H1 (cell line): Measurements from ENCODE around the gene DYRK1A. TPM values are rescaled to one million over a fixed set of nuclear protein-coding genes. Genes with fewer than 3 reads are reported as not detected.

Source experiments
- CTCF ChIA-PET: fragments of 300-600 bp; sonication (Branson Sonifier 250); formaldehyde crosslinking; loops from one replicate; lab custom pipeline; 2021; ENCODE audit not compliant: partially characterized antibody; lab: Charles Lee
- POLR2A ChIA-PET: fragments of 300-600 bp; sonication (Branson Sonifier 250); formaldehyde crosslinking; loops from one replicate; lab custom pipeline; 2021; ENCODE audit warnings: inconsistent platforms; ENCODE audit not compliant: partially characterized antibody; lab: Charles Lee
- DNase-seq, 2 experiments: peaks; one replicate each; pipeline versions ENCODE4 v3.0.0 to v3.0.0-alpha.2; 2010 to 2022; ENCODE audit warnings: low spot score in 2 of 2, low read depth in 1 of 2, mixed read lengths in 1 of 2
- FAIRE-seq: peaks from 2 replicates; lab custom pipeline; 2011; peaks lifted over from hg19 to GRCh38; lab: Jason Lieb, UNC
- H2AFZ ChIP-seq: 2 replicates; pipeline ENCODE4 v1.8.1; 2012; ENCODE audit warnings: low read length, inconsistent platforms
- H2AK5ac ChIP-seq: 2 replicates; pipeline ENCODE4 v1.6.1; 2013; ENCODE audit warnings: low read depth, low read length
- H2BK120ac ChIP-seq: replicated peaks from 2 replicates; pipeline ENCODE3; 2013; ENCODE audit warnings: low read depth, low read length, inconsistent platforms
- H2BK12ac ChIP-seq: 2 replicates; pipeline ENCODE4 v1.6.1; 2013; ENCODE audit warnings: low read depth, low read length
- H2BK15ac ChIP-seq: 2 replicates; pipeline ENCODE4 v1.6.1; 2013; ENCODE audit warnings: low read length
- H2BK20ac ChIP-seq: 2 replicates; pipeline ENCODE4 v1.6.1; 2013; ENCODE audit warnings: low read length
- H2BK5ac ChIP-seq: 2 replicates; pipeline ENCODE4 v1.6.1; 2013; ENCODE audit warnings: low read depth, low read length
- H3K14ac ChIP-seq: 2 replicates; pipeline ENCODE4 v1.6.1; 2013; ENCODE audit warnings: inconsistent platforms; ENCODE audit not compliant: insufficient read length
- H3K18ac ChIP-seq: 2 replicates; pipeline ENCODE4 v1.6.1; 2013; ENCODE audit warnings: low read length; ENCODE audit errors: extremely low read depth
- H3K23ac ChIP-seq: 2 replicates; pipeline ENCODE4 v1.6.1; 2013; ENCODE audit warnings: inconsistent platforms; ENCODE audit not compliant: insufficient read length
- H3K23me2 ChIP-seq: 2 replicates; pipeline ENCODE4 v1.6.1; 2013; ENCODE audit warnings: low read depth, low read length
- H3K27ac ChIP-seq: 2 replicates; pipeline ENCODE4 v1.6.1; 2011; ENCODE audit warnings: low read depth, low read length, inconsistent platforms
- H3K27me3 ChIP-seq, 4 experiments: replicated peaks in 1 of 4; 1 replicate in 1 of 4; 2 replicates in 3 of 4; pipeline versions ENCODE4 v1.6.1 to v1.8.1; 2011 to 2013; ENCODE audit warnings: low read length in 3 of 4, mild to moderate bottlenecking in 3 of 4, inconsistent platforms in 2 of 4, mixed read lengths in 2 of 4, moderate library complexity in 1 of 4; ENCODE audit not compliant: control insufficient read depth in 3 of 4, insufficient read depth in 3 of 4; ENCODE audit errors: extremely low read depth in 1 of 4
- H3K36me3 ChIP-seq, 4 experiments: 2 replicates each; pipeline versions ENCODE4 v1.6.1 to v1.8.1; 2011 to 2013; ENCODE audit warnings: mild to moderate bottlenecking in 4 of 4, low read length in 3 of 4, moderate library complexity in 2 of 4, control low read depth in 1 of 4, inconsistent platforms in 1 of 4; ENCODE audit not compliant: insufficient read depth in 4 of 4, control insufficient read depth in 2 of 4
- H3K4ac ChIP-seq: replicated peaks from 2 replicates; pipeline ENCODE3; 2013; ENCODE audit warnings: low read length, low read depth, mixed read lengths, inconsistent platforms; ENCODE audit not compliant: insufficient read length
- H3K4me1 ChIP-seq, 4 experiments: replicated peaks in 1 of 4; 1 replicate in 1 of 4; 2 replicates in 3 of 4; pipeline versions ENCODE4 v1.6.1 to v1.8.1; 2011 to 2013; ENCODE audit warnings: low read length in 3 of 4, inconsistent platforms in 2 of 4, mixed read lengths in 1 of 4; ENCODE audit not compliant: insufficient read depth in 4 of 4, control insufficient read depth in 3 of 4
- H3K4me2 ChIP-seq, 2 experiments: 2 replicates each; pipeline versions ENCODE4 v1.6.1 to v1.8.1; 2011 to 2013; ENCODE audit warnings: low read depth in 2 of 2, low read length in 2 of 2, control low read depth in 1 of 2, inconsistent platforms in 1 of 2, mild to moderate bottlenecking in 1 of 2; ENCODE audit not compliant: insufficient read depth in 1 of 2
- H3K4me3 ChIP-seq, 4 experiments: fragments of 200-600, 300-600 bp in 1 of 4; sonication (generic), shearing (Covaris generic), sonication (Bioruptor Twin) in 1 of 4; 2 replicates each; pipeline versions ENCODE4 v1.5.1 to v1.8.1; 2011 to 2016; ENCODE audit warnings: low read length in 4 of 4, low read depth in 3 of 4, control low read depth in 2 of 4, inconsistent platforms in 2 of 4, mild to moderate bottlenecking in 2 of 4, mixed read lengths in 1 of 4, moderate library complexity in 1 of 4; ENCODE audit not compliant: insufficient read depth in 2 of 4; ENCODE audit errors: extremely low read depth in 1 of 4
- H3K56ac ChIP-seq: replicated peaks from 2 replicates; pipeline ENCODE3; 2013; ENCODE audit warnings: low read depth, mild to moderate bottlenecking, mixed read lengths, low read length, inconsistent platforms; ENCODE audit not compliant: insufficient read length
- H3K79me1 ChIP-seq: 2 replicates; pipeline ENCODE4 v1.6.1; 2013; ENCODE audit warnings: low read depth, low read length, control low read depth
- H3K79me2 ChIP-seq, 2 experiments: 2 replicates each; pipeline versions ENCODE4 v1.6.1 to v1.8.1; 2012 to 2013; ENCODE audit warnings: low read length in 2 of 2, mild to moderate bottlenecking in 2 of 2, inconsistent platforms in 1 of 2; ENCODE audit not compliant: insufficient read depth in 2 of 2, control insufficient read depth in 1 of 2
- H3K9ac ChIP-seq, 4 experiments: replicated peaks in 1 of 4; 1 replicate in 1 of 4; 2 replicates in 3 of 4; pipeline versions ENCODE4 v1.6.1 to v1.8.1; 2011 to 2013; ENCODE audit warnings: low read depth in 3 of 4, low read length in 3 of 4, control low read depth in 2 of 4, mild to moderate bottlenecking in 2 of 4, moderate library complexity in 2 of 4, inconsistent platforms in 1 of 4; ENCODE audit errors: extremely low read depth in 1 of 4
- H3K9me3 ChIP-seq, 2 experiments: 2 replicates each; pipeline versions ENCODE4 v1.6.1 to v1.8.1; 2012 to 2013; ENCODE audit warnings: mild to moderate bottlenecking in 2 of 2, moderate library complexity in 2 of 2, control low read depth in 1 of 2, inconsistent platforms in 1 of 2, low read depth in 1 of 2, low read length in 1 of 2, mixed read lengths in 1 of 2; ENCODE audit not compliant: insufficient read depth in 2 of 2
- H4K20me1 ChIP-seq, 2 experiments: replicated peaks in 1 of 2; 2 replicates each; pipeline versions ENCODE3 to v1.8.1; 2011 to 2013; ENCODE audit warnings: inconsistent platforms in 2 of 2, low read length in 2 of 2, mild to moderate bottlenecking in 1 of 2; ENCODE audit not compliant: insufficient read depth in 2 of 2, control insufficient read depth in 1 of 2
- H4K5ac ChIP-seq: 2 replicates; pipeline ENCODE4 v1.6.1; 2013; ENCODE audit warnings: low read length, low read depth, mixed read lengths, inconsistent platforms; ENCODE audit not compliant: insufficient read length
- H4K8ac ChIP-seq: 2 replicates; pipeline ENCODE4 v1.8.0; 2013; ENCODE audit warnings: mild to moderate bottlenecking, moderate library complexity, low read length, inconsistent platforms; ENCODE audit not compliant: insufficient read depth; ENCODE audit errors: extremely low read depth
- H4K91ac ChIP-seq: replicated peaks from 2 replicates; pipeline ENCODE3; 2013; ENCODE audit warnings: low read length, mixed read lengths, inconsistent platforms; ENCODE audit not compliant: insufficient read length
- CBX5 ChIP-seq: fragments of 300-800, 300-1000 bp; sonication (generic); IDR thresholded peaks from 2 replicates; pipeline ENCODE4 v1.7.1; 2016; ENCODE audit warnings: antibody characterized with exemption, low read length, low read depth
- CTBP2 ChIP-seq: IDR thresholded peaks from 2 replicates; pipeline ENCODE4 v1.7.0; 2011; ENCODE audit warnings: borderline replicate concordance, mild to moderate bottlenecking, moderate library complexity, mixed read lengths, low read length; ENCODE audit not compliant: insufficient read depth, insufficient read length
- E2F6 ChIP-seq: IDR thresholded peaks from 2 replicates; pipeline ENCODE4 v1.6.1; 2012; ENCODE audit warnings: inconsistent platforms
- GABPA ChIP-seq: IDR thresholded peaks from 2 replicates; pipeline ENCODE4 v1.6.1; 2011; ENCODE audit warnings: mild to moderate bottlenecking, low read length, moderate library complexity, borderline replicate concordance; ENCODE audit not compliant: insufficient read depth
- HDAC2 ChIP-seq, 2 experiments: fragments of 300-600 bp in 1 of 2; sonication (generic) in 1 of 2; IDR thresholded peaks; 2 replicates each; pipeline ENCODE4 v1.6.1; 2011 to 2012; ENCODE audit warnings: low read depth in 2 of 2, low read length in 2 of 2, mild to moderate bottlenecking in 2 of 2, moderate library complexity in 2 of 2, borderline replicate concordance in 1 of 2, inconsistent platforms in 1 of 2
- JUND ChIP-seq: IDR thresholded peaks from 2 replicates; pipeline ENCODE4 v1.6.1; 2011; ENCODE audit warnings: mild to moderate bottlenecking, improper control_type of control experiment, low read length
- KDM4A ChIP-seq: IDR thresholded peaks from one replicate; pipeline ENCODE4 v1.7.1; 2012; ENCODE audit warnings: low read depth, mild to moderate bottlenecking, moderate library complexity, low read length, inconsistent platforms; ENCODE audit not compliant: severe bottlenecking
- NANOG ChIP-seq: IDR thresholded peaks from 2 replicates; pipeline ENCODE4 v1.6.1; 2011; ENCODE audit warnings: low read length, low read depth, mild to moderate bottlenecking, inconsistent platforms; ENCODE audit not compliant: insufficient read depth, poor library complexity, severe bottlenecking
- POLR2A ChIP-seq, 2 experiments: IDR thresholded peaks; 1 replicate in 1 of 2; 2 replicates in 1 of 2; pipeline ENCODE4 v1.6.1; 2011; ENCODE audit warnings: low read depth in 2 of 2, low read length in 2 of 2, mild to moderate bottlenecking in 2 of 2; ENCODE audit errors: control extremely low read depth in 1 of 2
- POU5F1 ChIP-seq: IDR thresholded peaks from 2 replicates; pipeline ENCODE4 v1.6.1; 2011; ENCODE audit warnings: low read depth, mild to moderate bottlenecking, low read length, moderate library complexity
- RAD21 ChIP-seq, 2 experiments: IDR thresholded peaks in 1 of 2; conservative IDR thresholded peaks in 1 of 2; 2 replicates each; pipeline ENCODE4 v1.6.1; 2011; ENCODE audit warnings: low read depth in 2 of 2, low read length in 2 of 2, improper control_type of control experiment in 1 of 2, inconsistent platforms in 1 of 2, mild to moderate bottlenecking in 1 of 2, moderate library complexity in 1 of 2
- TAF7 ChIP-seq: optimal IDR thresholded peaks from 2 replicates; pipeline ENCODE3; 2011; ENCODE audit warnings: low read depth, mild to moderate bottlenecking, inconsistent platforms, low read length, moderate library complexity, borderline replicate concordance
- TBP ChIP-seq: IDR thresholded peaks from 2 replicates; pipeline ENCODE4 v1.6.1; 2011; ENCODE audit warnings: low read depth, low read length, improper control_type of control experiment
- WGBS, 2 experiments: shearing (Covaris generic) in 1 of 2; methylation state at CpG; one replicate each; pipeline versions ENCODE4 v1.1.6 to v1.1.7; 2013 to 2015; ENCODE audit warnings: low lambda C conversion rate in 2 of 2, mixed read lengths in 2 of 2, inconsistent platforms in 1 of 2, low coverage in 1 of 2, missing lambda C conversion rate in 1 of 2; ENCODE audit not compliant: insufficient replicate concordance in 2 of 2, insufficient coverage in 1 of 2, insufficient read length in 1 of 2; ENCODE audit errors: extremely low coverage in 1 of 2, missing lambda C conversion rate in 1 of 2; 5-methylcytosine and 5-hydroxymethylcytosine counted together
- polyA plus RNA-seq, 7 experiments: library from polyadenylated mRNA; depleted of rRNA in 3 of 7; stranded (reverse) in 5 of 7; unstranded in 2 of 7; fragments of >200 nt in 5 of 7; fragments of 200-250 nt in 2 of 7; gene quantifications; 1 replicate in 5 of 7; 2 replicates in 1 of 7; 4 replicates in 1 of 7; pipeline versions ENCODE4 v1.2.1 to v1.2.3, GENCODE V29; 2011 to 2013; ENCODE audit warnings: missing spikeins in 2 of 7, mixed read lengths in 2 of 7
- total RNA-seq: library from RNA; stranded (reverse); fragmentation: NEBNext Ultra II Directional; extraction: Animal tissue kit (Norgen Biotek cat#: 25700); gene quantifications from 2 replicates; pipeline ENCODE4 v1.2.1, GENCODE V29; 2021

Gene DYRK1A
- total and polyA plus RNA-seq, 2 of the 8 experiments (the other 6 are each of a cell fraction or from before 2014, with no cell fraction given), result 61.1 to 62.2 TPM

GRCh38 chr21:37335053-37335452, 31.5 kb upstream of the DYRK1A start:
- Histone ChIP-seq H4K91ac (no peak overlapping the region), H2AFZ (no peak overlapping the region), H4K8ac (no peak overlapping the region), H3K4me3 (no peak overlapping the region), H3K27ac (no peak overlapping the region), H3K9ac (no peak overlapping the region), H3K23me2 (no peaks in the 10 kb centered on the region), H2BK120ac (no peak overlapping the region), H2BK15ac (no peak overlapping the region), H3K4me1 (peaks cover 0 to 3% (median 0%) of the 10 kb centered on the region in 4 experiments; a peak in 1 of 7 replicates), H3K14ac (no peak overlapping the region), H2BK5ac (no peak overlapping the region), H3K79me2 (no peaks in the 10 kb centered on the region), H3K23ac (no peak overlapping the region), H4K5ac (no peak overlapping the region), H2BK20ac (no peak overlapping the region), H4K20me1 (no peaks in the 10 kb centered on the region), H3K27me3 (no peaks in the 10 kb centered on the region), H3K4ac (no peak overlapping the region), H3K56ac (no peak overlapping the region), H3K18ac (no peak overlapping the region), H3K4me2 (no peak overlapping the region), H2AK5ac (no peak overlapping the region), H3K36me3 (no peaks in the 10 kb centered on the region), H2BK12ac (no peak overlapping the region), H3K9me3 (no peaks in the 10 kb centered on the region), H3K79me1 (no peaks in the 10 kb centered on the region)
- FAIRE-seq (no peak), DNase-seq (no peak)
- WGBS, 2 experiments, result 79% methylated on average over 5 of the region's 5 CpGs; no CpG with 5 or more reads in 1 of the 2 experiments
- ChIA-PET POLR2A (no interaction called here), CTCF (no interaction called here)
- no peak for TF ChIP-seq TBP
- no peak for TF ChIP-seq JUND
- TF ChIP-seq CBX5, result no peak
- TF ChIP-seq NANOG, result no peak
- no peak for TF ChIP-seq RAD21 (IDR thresholded peaks at IDR 0.05 in 1 of 2, conservative IDR thresholded peaks at IDR 0.05 in 1 of 2; ENCODE audit: low read depth in 2 of 2, low read length in 2 of 2)
- TF ChIP-seq GABPA, result no peak
- no peak for TF ChIP-seq HDAC2 (IDR thresholded peaks at IDR 0.05; ENCODE audit: borderline replicate concordance in 1 of 2, low read depth in 2 of 2, low read length in 2 of 2)
- no peak for TF ChIP-seq KDM4A
- TF ChIP-seq POU5F1, result no peak
- TF ChIP-seq TAF7, result no peak
- no peak for TF ChIP-seq POLR2A (IDR thresholded peaks at IDR 0.05; ENCODE audit: control extremely low read depth in 1 of 2, low read depth in 2 of 2, low read length in 2 of 2)
- no peak for TF ChIP-seq CTBP2
- no peak for TF ChIP-seq E2F6
